Loucy (cell line): Measurements from ENCODE around the gene NARF.

Experiments used
- H2AFZ ChIP-seq: fragments of 200-600 bp; sonication (generic); 2 replicates; pipeline ENCODE4 v1.6.0; 2016; ENCODE audit warnings: antibody characterized with exemption, mild to moderate bottlenecking, low read length, moderate library complexity
- H3F3A ChIP-seq: fragments of 200-600 bp; 2 replicates; pipeline ENCODE4 v1.6.0; 2016; ENCODE audit warnings: antibody characterized with exemption, low read depth, mild to moderate bottlenecking
- H3K27me3 ChIP-seq: fragments of 200-600 bp; sonication (generic); 2 replicates; pipeline ENCODE4 v1.6.1; 2014; ENCODE audit warnings: low read length, mild to moderate bottlenecking; ENCODE audit not compliant: insufficient read depth, poor library complexity, severe bottlenecking
- H3K36me3 ChIP-seq: fragments of 200-600 bp; sonication (generic); 2 replicates; pipeline ENCODE4 v1.6.1; 2016; ENCODE audit warnings: low read length; ENCODE audit not compliant: insufficient read depth
- H3K4me1 ChIP-seq: fragments of 200-600 bp; sonication (generic); 2 replicates; pipeline ENCODE4 v1.5.1; 2014; ENCODE audit warnings: low read length, mild to moderate bottlenecking; ENCODE audit not compliant: insufficient read depth, poor library complexity, severe bottlenecking
- H3K4me2 ChIP-seq: fragments of 200-600 bp; sonication (generic); 2 replicates; pipeline ENCODE4 v1.6.0; 2014; ENCODE audit warnings: antibody characterized with exemption, low read length, low read depth, mild to moderate bottlenecking; ENCODE audit not compliant: poor library complexity, severe bottlenecking
- H3K4me3 ChIP-seq: fragments of 200-600 bp; sonication (generic); 2 replicates; pipeline ENCODE4 v1.5.1; 2014; ENCODE audit warnings: low read length, mild to moderate bottlenecking, mixed read lengths; ENCODE audit not compliant: poor library complexity, severe bottlenecking
- H3K79me2 ChIP-seq: fragments of 200-600 bp; sonication (generic); 2 replicates; pipeline ENCODE4 v1.6.1; 2014; ENCODE audit warnings: low read length; ENCODE audit not compliant: insufficient read depth
- H3K9ac ChIP-seq: fragments of 200-600 bp; sonication (generic); 2 replicates; pipeline ENCODE4 v1.6.0; 2014; ENCODE audit warnings: mild to moderate bottlenecking, low read depth, low read length, moderate library complexity; ENCODE audit not compliant: poor library complexity, severe bottlenecking
- H3K9me2 ChIP-seq: fragments of 200-600 bp; sonication (generic); replicated peaks from 2 replicates; pipeline ENCODE4 v1.6.1; 2016; ENCODE audit warnings: low read depth, low read length, mixed read lengths
- H3K9me3 ChIP-seq: fragments of 200-600 bp; sonication (generic); 2 replicates; pipeline ENCODE4 v1.6.1; 2014; ENCODE audit warnings: mild to moderate bottlenecking, antibody characterized with exemption, low read length, low read depth; ENCODE audit not compliant: insufficient read depth
- H4K20me1 ChIP-seq: fragments of 200-600 bp; sonication (generic); 2 replicates; pipeline ENCODE4 v1.6.0; 2014; ENCODE audit warnings: antibody characterized with exemption, low read length, mild to moderate bottlenecking; ENCODE audit not compliant: insufficient read depth, poor library complexity, severe bottlenecking
- EZH2phosphoT487 ChIP-seq: fragments of 200-600 bp; IDR thresholded peaks from 2 replicates; pipeline ENCODE4 v1.6.1; 2018; ENCODE audit warnings: antibody characterized with exemption, mild to moderate bottlenecking, moderate library complexity, borderline replicate concordance
- TF ChIP-seq, protein P1 (sequence below): fragments of 200-600 bp; sonication (generic); conservative IDR thresholded peaks from 2 replicates; pipeline ENCODE4 v1.5.1; 2014; ENCODE audit warnings: mild to moderate bottlenecking, antibody characterized with exemption, low read length

The NARF gene

DNA sequence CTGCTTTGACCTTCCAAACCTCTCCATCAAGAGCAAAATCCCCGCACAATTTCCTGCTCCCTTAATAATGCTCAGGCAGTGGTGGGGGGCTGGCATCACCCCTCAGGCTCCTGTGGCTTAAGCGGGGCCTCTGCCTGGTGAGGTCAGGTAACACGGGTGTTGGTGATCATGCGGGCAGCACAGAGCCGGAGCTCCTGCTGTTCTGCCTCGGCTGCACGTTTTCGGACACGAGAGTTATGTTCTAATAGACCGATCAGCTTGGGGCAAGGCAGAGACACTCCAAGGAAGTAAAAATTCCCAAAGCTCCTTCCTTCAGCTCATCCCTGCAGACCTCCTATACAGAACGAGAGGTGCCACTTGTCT lies 6.0 kb downstream of the NARF start:
- no peak overlapping the region for H3K9ac ChIP-seq
- H2AFZ ChIP-seq, result no peak overlapping the region
- H3K4me1 ChIP-seq, result peaks cover 24% of the 10 kb centered on the region
- no peaks in the 10 kb centered on the region for H3K9me2 ChIP-seq
- H4K20me1 ChIP-seq, result peaks cover 50% of the 10 kb centered on the region
- H3K9me3 ChIP-seq, result no peaks in the 10 kb centered on the region
- H3K79me2 ChIP-seq, result peaks cover 74% of the 10 kb centered on the region
- H3K27me3 ChIP-seq, result no peaks in the 10 kb centered on the region
- no peaks in the 10 kb centered on the region for H3F3A ChIP-seq
- no peak overlapping the region for H3K4me3 ChIP-seq
- H3K36me3 ChIP-seq, result peaks cover 82% of the 10 kb centered on the region; the same call in 1 of the 2 replicates
- no peak overlapping the region for H3K4me2 ChIP-seq
- TF ChIP-seq, protein P1, sequence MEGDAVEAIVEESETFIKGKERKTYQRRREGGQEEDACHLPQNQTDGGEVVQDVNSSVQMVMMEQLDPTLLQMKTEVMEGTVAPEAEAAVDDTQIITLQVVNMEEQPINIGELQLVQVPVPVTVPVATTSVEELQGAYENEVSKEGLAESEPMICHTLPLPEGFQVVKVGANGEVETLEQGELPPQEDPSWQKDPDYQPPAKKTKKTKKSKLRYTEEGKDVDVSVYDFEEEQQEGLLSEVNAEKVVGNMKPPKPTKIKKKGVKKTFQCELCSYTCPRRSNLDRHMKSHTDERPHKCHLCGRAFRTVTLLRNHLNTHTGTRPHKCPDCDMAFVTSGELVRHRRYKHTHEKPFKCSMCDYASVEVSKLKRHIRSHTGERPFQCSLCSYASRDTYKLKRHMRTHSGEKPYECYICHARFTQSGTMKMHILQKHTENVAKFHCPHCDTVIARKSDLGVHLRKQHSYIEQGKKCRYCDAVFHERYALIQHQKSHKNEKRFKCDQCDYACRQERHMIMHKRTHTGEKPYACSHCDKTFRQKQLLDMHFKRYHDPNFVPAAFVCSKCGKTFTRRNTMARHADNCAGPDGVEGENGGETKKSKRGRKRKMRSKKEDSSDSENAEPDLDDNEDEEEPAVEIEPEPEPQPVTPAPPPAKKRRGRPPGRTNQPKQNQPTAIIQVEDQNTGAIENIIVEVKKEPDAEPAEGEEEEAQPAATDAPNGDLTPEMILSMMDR, result no peak
- TF ChIP-seq EZH2phosphoT487, result no peak

DNA sequence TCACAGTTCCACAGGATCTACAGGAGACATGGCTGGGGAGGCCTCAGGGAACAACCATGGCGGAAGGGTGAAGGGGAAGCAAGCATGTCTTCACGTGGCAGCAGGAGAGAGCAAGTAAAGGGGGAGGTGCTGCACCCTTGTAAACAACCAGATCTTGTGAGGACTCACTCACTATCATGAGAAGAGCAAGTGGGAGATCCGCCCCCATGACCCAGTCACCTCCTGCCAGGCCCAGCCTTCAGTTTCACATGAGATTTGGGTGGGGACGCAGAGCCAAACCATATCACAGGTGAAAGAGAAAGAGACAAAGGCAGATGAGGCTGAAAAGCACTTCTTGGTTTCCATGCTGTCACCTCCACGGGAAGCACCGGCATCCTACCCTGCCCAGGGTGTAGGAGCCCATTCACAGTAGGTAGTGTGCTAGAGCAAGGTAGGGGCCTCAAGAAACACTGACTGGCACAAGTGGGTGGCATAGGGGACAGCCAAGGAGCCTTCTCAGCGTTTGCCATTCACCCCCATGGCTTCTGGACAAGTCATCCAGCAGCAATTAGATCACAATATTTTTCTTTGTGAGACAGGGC lies 6.6 kb downstream of the NARF start:
- H4K20me1 ChIP-seq, result peaks cover 44% of the 10 kb centered on the region
- H3K79me2 ChIP-seq, result peaks cover 68% of the 10 kb centered on the region
- no peak for TF ChIP-seq EZH2phosphoT487
- TF ChIP-seq, protein P1, result no peak

DNA sequence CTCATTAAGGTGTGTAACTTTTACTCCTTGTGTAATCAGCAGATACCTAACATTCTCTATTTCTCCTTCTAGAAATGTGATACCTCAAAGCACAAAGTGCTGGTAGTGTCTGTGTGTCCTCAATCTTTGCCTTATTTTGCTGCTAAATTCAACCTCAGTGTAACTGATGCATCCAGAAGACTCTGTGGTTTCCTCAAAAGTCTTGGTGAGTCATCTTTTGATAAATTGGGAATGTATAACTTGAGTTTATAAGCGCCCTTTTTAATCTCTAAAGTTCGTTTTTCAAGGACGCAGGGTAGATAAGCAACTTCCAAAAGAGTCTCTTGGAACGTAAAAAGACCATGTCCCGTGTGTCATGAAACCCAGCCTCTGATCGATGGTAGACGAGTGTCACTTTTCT lies 10.2 kb downstream of the NARF start:
- TF ChIP-seq, protein P1, result no peak
- TF ChIP-seq EZH2phosphoT487, result no peak
- H4K20me1 ChIP-seq, result peaks cover 14% of the 10 kb centered on the region
- no peak overlapping the region for H3K4me2 ChIP-seq
- H3K36me3 ChIP-seq, result peaks cover 70% of the 10 kb centered on the region; the same call in 1 of the 2 replicates
- H3K9ac ChIP-seq, result no peak overlapping the region
- H3F3A ChIP-seq, result no peaks in the 10 kb centered on the region
- no peak overlapping the region for H3K4me3 ChIP-seq
- no peaks in the 10 kb centered on the region for H3K27me3 ChIP-seq
- H2AFZ ChIP-seq, result no peak overlapping the region
- peaks cover 4% of the 10 kb centered on the region for H3K4me1 ChIP-seq
- H3K9me2 ChIP-seq, result no peaks in the 10 kb centered on the region
- H3K9me3 ChIP-seq, result no peaks in the 10 kb centered on the region
- peaks cover 32% of the 10 kb centered on the region; the same call in 1 of the 2 replicates for H3K79me2 ChIP-seq

More for the DNA sequence above, 6.6 kb downstream of the NARF start:
- no peaks in the 10 kb centered on the region for H3K27me3 ChIP-seq
- H3K4me2 ChIP-seq, result no peak overlapping the region
- no peak overlapping the region for H3K4me3 ChIP-seq
- peaks cover 85% of the 10 kb centered on the region; the same call in 1 of the 2 replicates for H3K36me3 ChIP-seq
- no peak overlapping the region for H3K9ac ChIP-seq
- no peaks in the 10 kb centered on the region for H3K9me2 ChIP-seq
- H3F3A ChIP-seq, result no peaks in the 10 kb centered on the region
- peaks cover 18% of the 10 kb centered on the region for H3K4me1 ChIP-seq
- no peaks in the 10 kb centered on the region for H3K9me3 ChIP-seq
- no peak overlapping the region for H2AFZ ChIP-seq
